T-helper 2 cell treated with Interferon-gamma antibody and Interleukin-4, amounts not matched to agents 100 ng/mL and 5 ng/mL, for 36 hours (primary cell): Measurements from ENCODE around the gene TNNT1. TPM values are rescaled to one million over a fixed set of nuclear protein-coding genes. Genes with fewer than 3 reads are reported as not detected.
"Not testable (repeated sequence)": the region's sequence is repeated elsewhere in the genome, so short reads cannot be mapped to it uniquely, and the experiment has no call there.

Experiments
- intact Hi-C: fragments of 100-400 bp; cut with micrococcal nuclease; formaldehyde crosslinking; loops from one replicate; pipeline ENCODE4 v1.15.1; 2023
- total RNA-seq: library from RNA; stranded (reverse); gene quantifications from 2 replicates; pipeline ENCODE4 v1.2.3, GENCODE V29; 2022

Gene TNNT1
- total RNA-seq, 1 donor from 2014 or later, result 0.48 TPM

- intact Hi-C loops, result no loop called here
Measured at GRCh38 chr19:55112777-55113569, 36.0 kb downstream of the TNNT1 start.

GRCh38 chr19:55112246-55112776, 36.7 kb downstream of the TNNT1 start:
- intact Hi-C loops, result no loop called here

- intact Hi-C loops, result no loop called here
Measured at GRCh38 chr19:55111238-55111831, 37.7 kb downstream of the TNNT1 start.

- intact Hi-C loops, result no loop called here
Measured at GRCh38 chr19:55109527-55110291, 39.3 kb downstream of the TNNT1 start.

GRCh38 chr19:55107252-55107651, 41.8 kb downstream of the TNNT1 start:
- intact Hi-C loops, result not testable (repeated sequence)

GRCh38 chr19:55106591-55106990, 42.4 kb downstream of the TNNT1 start:
- intact Hi-C loops, result no loop called here

- intact Hi-C loops, result no loop called here
Measured at GRCh38 chr19:55105237-55105636, 43.8 kb downstream of the TNNT1 start.

GRCh38 chr19:55103190-55103589, 45.8 kb downstream of the TNNT1 start:
- intact Hi-C loops, result no loop called here

GRCh38 chr19:55101261-55101660, 47.7 kb downstream of the TNNT1 start:
- intact Hi-C loops, result no loop called here

GRCh38 chr19:55099557-55100506, 49.2 kb downstream of the TNNT1 start:
- intact Hi-C loops, result no loop called here

- intact Hi-C loops, result no loop called here
Measured at GRCh38 chr19:55098716-55099556, 50.1 kb downstream of the TNNT1 start.

GRCh38 chr19:55097864-55098715, 50.9 kb downstream of the TNNT1 start:
- intact Hi-C loops, result no loop called here

- intact Hi-C loops, result no loop called here
Measured at GRCh38 chr19:55096061-55096701, 52.8 kb downstream of the TNNT1 start.

- intact Hi-C loops, result no loop called here
Measured at GRCh38 chr19:55095260-55096060, 53.5 kb downstream of the TNNT1 start.

- intact Hi-C loops, result no loop called here
Measured at GRCh38 chr19:55094456-55095259, 54.3 kb downstream of the TNNT1 start.

GRCh38 chr19:55092423-55093318, 56.3 kb downstream of the TNNT1 start:
- intact Hi-C loops, result no loop called here
